HepG2 (cell line): ENCODE measurements around the gene NUDT3. TPM values are rescaled to one million over a fixed set of nuclear protein-coding genes. Genes with fewer than 3 reads are reported as not detected.

Source experiments
- ATAC-seq: fragments of 200-7000 bp; cut with Tn5 transposase; 3 replicates; pipeline ENCODE4 v1.9.1; 2020; ENCODE audit warnings: mild to moderate bottlenecking, moderate library complexity
- BruUV-seq: library from RNA; stranded (reverse); fragments of 400-500 nt; replicated peaks from 2 replicates; lab custom pipeline; 2021; lab: Mats Ljungman, UMichigan
- CTCF ChIA-PET: fragments of 300-600 bp; formaldehyde crosslinking; extraction: SDS; loops from one replicate; lab custom pipeline; 2021; ENCODE audit warnings: low total read pairs, inconsistent platforms, low intra/inter-chr PET ratio; lab: Yijun Ruan, JAX
- POLR2A ChIA-PET: fragments of 350-600 bp; sonication (Branson Sonifier 250); formaldehyde crosslinking; loops from one replicate; lab custom pipeline; 2020; ENCODE audit warnings: antibody characterized with exemption, inconsistent platforms; lab: Yijun Ruan, JAX
- DNase-seq: peaks from one replicate; pipeline ENCODE4 v3.0.0-alpha.2; 2015; ENCODE audit warnings: low spot score
- FAIRE-seq: peaks from 3 replicates; lab custom pipeline; 2011; peaks lifted over from hg19 to GRCh38; lab: Jason Lieb, UNC
- H2AFZ ChIP-seq: one replicate; pipeline ENCODE4 v1.6.1; 2011; ENCODE audit warnings: low read length, inconsistent platforms
- H3K27ac ChIP-seq: fragments of 300-600 bp; 3 replicates; pipeline ENCODE4 v1.8.0; 2011; ENCODE audit warnings: mixed run types, mild to moderate bottlenecking, mixed read lengths, low read length, inconsistent platforms; ENCODE audit not compliant: insufficient read depth; ENCODE audit errors: extremely low read length
- H3K27me3 ChIP-seq, 2 experiments: fragments of 200-600 bp in 1 of 2; 2 replicates in 1 of 2; 3 replicates in 1 of 2; pipeline versions ENCODE4 v1.6.0 to v1.8.0; 2011; ENCODE audit warnings: low read length in 2 of 2, mild to moderate bottlenecking in 2 of 2, moderate library complexity in 2 of 2, inconsistent platforms in 1 of 2; ENCODE audit not compliant: insufficient read depth in 2 of 2, control insufficient read depth in 1 of 2
- H3K36me3 ChIP-seq, 2 experiments: fragments of 200-600 bp in 1 of 2; replicated peaks in 1 of 2; 2 replicates in 1 of 2; 3 replicates in 1 of 2; pipeline versions ENCODE4 v1.5.1 to v1.8.0; 2011; ENCODE audit warnings: low read length in 2 of 2, inconsistent platforms in 1 of 2; ENCODE audit not compliant: insufficient read depth in 2 of 2, control insufficient read depth in 1 of 2
- H3K4me1 ChIP-seq: 2 replicates; pipeline ENCODE4 v1.5.1; 2012; ENCODE audit warnings: low read length, inconsistent platforms; ENCODE audit not compliant: insufficient read depth
- H3K4me2 ChIP-seq: 2 replicates; pipeline ENCODE4 v1.6.0; 2011; ENCODE audit warnings: low read depth, low read length, inconsistent platforms
- H3K4me3 ChIP-seq, 3 experiments: fragments of 200-600 bp in 1 of 3; sonication (generic), shearing (Covaris generic) in 1 of 3; replicated peaks in 1 of 3; 2 replicates each; pipeline ENCODE4 v1.5.1; 2011 to 2016; ENCODE audit warnings: low read length in 3 of 3, inconsistent platforms in 2 of 3, low read depth in 2 of 3, mild to moderate bottlenecking in 2 of 3, control low read depth in 1 of 3, mixed read lengths in 1 of 3; ENCODE audit not compliant: insufficient read depth in 1 of 3
- H3K79me2 ChIP-seq: one replicate; pipeline ENCODE4 v1.6.1; 2011; ENCODE audit warnings: low read length, inconsistent platforms; ENCODE audit not compliant: insufficient read depth
- H3K9ac ChIP-seq: 2 replicates; pipeline ENCODE4 v1.6.0; 2011; ENCODE audit warnings: mild to moderate bottlenecking, low read depth, low read length, inconsistent platforms; ENCODE audit not compliant: insufficient read depth
- H3K9me3 ChIP-seq: 2 replicates; pipeline ENCODE4 v1.5.1; 2012; ENCODE audit warnings: mild to moderate bottlenecking, low read length
- H4K20me1 ChIP-seq: 2 replicates; pipeline ENCODE4 v1.6.0; 2011; ENCODE audit warnings: inconsistent platforms, mild to moderate bottlenecking, low read length, moderate library complexity; ENCODE audit not compliant: insufficient read depth
- ARID4A ChIP-seq: sonication (generic); formaldehyde crosslinking; IDR thresholded peaks from 2 replicates; pipeline ENCODE4 v1.5.0; 2020; ENCODE audit warnings: mild to moderate bottlenecking, missing genetic modification reagents, borderline replicate concordance
- GATAD2A ChIP-seq: IDR thresholded peaks from 2 replicates; pipeline ENCODE4 v1.6.1; 2016
- HNRNPH1 ChIP-seq: fragments of 200-400 bp; formaldehyde crosslinking; optimal IDR thresholded peaks from 2 replicates; pipeline ENCODE3; 2017; ENCODE audit warnings: mild to moderate bottlenecking, low read depth, low read length
- NONO ChIP-seq, 2 experiments: fragments of 450-650 bp in 1 of 2; sonication (generic) in 1 of 2; formaldehyde crosslinking in 1 of 2; IDR thresholded peaks in 1 of 2; conservative IDR thresholded peaks in 1 of 2; 2 replicates each; pipeline versions ENCODE4 v1.6.1 to v1.8.0; 2017 to 2022; ENCODE audit warnings: mild to moderate bottlenecking in 1 of 2, missing genetic modification reagents in 1 of 2, moderate library complexity in 1 of 2
- NR2F2 ChIP-seq: IDR thresholded peaks from 2 replicates; pipeline ENCODE4 v1.6.1; 2012; ENCODE audit warnings: low read depth, inconsistent platforms, borderline replicate concordance
- POLR2G ChIP-seq: fragments of 200-400 bp; formaldehyde crosslinking; IDR thresholded peaks from 2 replicates; pipeline ENCODE4 v1.6.1; 2018; ENCODE audit warnings: mild to moderate bottlenecking, low read depth, low read length, moderate library complexity
- SKIL ChIP-seq: sonication (generic); formaldehyde crosslinking; IDR thresholded peaks from 2 replicates; pipeline ENCODE4 v1.8.0; 2022; ENCODE audit warnings: missing genetic modification reagents, mild to moderate bottlenecking, moderate library complexity, borderline replicate concordance
- ZNF570 ChIP-seq: sonication (generic); formaldehyde crosslinking; IDR thresholded peaks from 2 replicates; pipeline ENCODE4 v1.4.0; 2020; ENCODE audit warnings: mild to moderate bottlenecking, missing genetic modification reagents, borderline replicate concordance
- ZNF772 ChIP-seq: sonication (generic); formaldehyde crosslinking; IDR thresholded peaks from 2 replicates; pipeline ENCODE4 v1.5.0; 2020; ENCODE audit warnings: mild to moderate bottlenecking, missing genetic modification reagents
- WGBS: methylation state at CpG from one replicate; pipeline ENCODE4 v1.1.6; 2017; ENCODE audit warnings: low lambda C conversion rate; 5-methylcytosine and 5-hydroxymethylcytosine counted together
- in situ Hi-C: cut with HindIII; loops from 2 replicates; pipeline ENCODE4 v1.10.0; 2017; ENCODE audit warnings: low pct_unique_long_range_greater_than_20kb; ENCODE audit not compliant: extremely low pct_ligation_motif_present
- intact Hi-C: fragments of 100-400 bp; cut with micrococcal nuclease; formaldehyde crosslinking; loops from one replicate; pipeline ENCODE4 v1.10.0; 2022; ENCODE audit not compliant: unreplicated experiment
- polyA plus RNA-seq, 8 experiments: library from polyadenylated mRNA; depleted of rRNA in 3 of 8; stranded (reverse) in 7 of 8; unstranded in 1 of 8; fragments of >200 nt; fragmentation: Illumina TruSeq in 4 of 8; extraction: Trizol in 4 of 8; gene quantifications; 2 replicates each; pipeline versions ENCODE4 v1.2.1 to v1.2.3, GENCODE V29; 2011 to 2016; ENCODE audit warnings: low read depth in 4 of 8, missing spikeins in 1 of 8, mixed read lengths in 1 of 8; ENCODE audit not compliant: insufficient read depth in 1 of 8
- total RNA-seq, 5 experiments: library from RNA; depleted of rRNA; stranded (reverse); fragments of >200 nt; fragmentation: Illumina TruSeq; extraction: Trizol; gene quantifications; 2 replicates each; pipeline ENCODE4 v1.2.3, GENCODE V29; 2016; ENCODE audit warnings: low read depth in 1 of 5
- TF ChIP-seq, protein P1 (sequence below): sonication (generic); formaldehyde crosslinking; IDR thresholded peaks from 2 replicates; pipeline ENCODE4 v1.8.0; 2022; ENCODE audit warnings: mild to moderate bottlenecking, missing genetic modification reagents, moderate library complexity
- TF ChIP-seq, protein P2 (sequence below): IDR thresholded peaks from 2 replicates; pipeline ENCODE4 v1.6.1; 2016; ENCODE audit warnings: control low read depth
- TF ChIP-seq, protein P3 (sequence below): IDR thresholded peaks from 2 replicates; pipeline ENCODE4 v1.6.1; 2016; ENCODE audit warnings: missing compliant biosample characterization, missing genetic modification reagents, borderline replicate concordance

The NUDT3 gene
- total and polyA plus RNA-seq, 2 of the 13 experiments (the other 11 are each of a cell fraction or from before 2014, with no cell fraction given) = 20.2 to 20.6 TPM

DNA sequence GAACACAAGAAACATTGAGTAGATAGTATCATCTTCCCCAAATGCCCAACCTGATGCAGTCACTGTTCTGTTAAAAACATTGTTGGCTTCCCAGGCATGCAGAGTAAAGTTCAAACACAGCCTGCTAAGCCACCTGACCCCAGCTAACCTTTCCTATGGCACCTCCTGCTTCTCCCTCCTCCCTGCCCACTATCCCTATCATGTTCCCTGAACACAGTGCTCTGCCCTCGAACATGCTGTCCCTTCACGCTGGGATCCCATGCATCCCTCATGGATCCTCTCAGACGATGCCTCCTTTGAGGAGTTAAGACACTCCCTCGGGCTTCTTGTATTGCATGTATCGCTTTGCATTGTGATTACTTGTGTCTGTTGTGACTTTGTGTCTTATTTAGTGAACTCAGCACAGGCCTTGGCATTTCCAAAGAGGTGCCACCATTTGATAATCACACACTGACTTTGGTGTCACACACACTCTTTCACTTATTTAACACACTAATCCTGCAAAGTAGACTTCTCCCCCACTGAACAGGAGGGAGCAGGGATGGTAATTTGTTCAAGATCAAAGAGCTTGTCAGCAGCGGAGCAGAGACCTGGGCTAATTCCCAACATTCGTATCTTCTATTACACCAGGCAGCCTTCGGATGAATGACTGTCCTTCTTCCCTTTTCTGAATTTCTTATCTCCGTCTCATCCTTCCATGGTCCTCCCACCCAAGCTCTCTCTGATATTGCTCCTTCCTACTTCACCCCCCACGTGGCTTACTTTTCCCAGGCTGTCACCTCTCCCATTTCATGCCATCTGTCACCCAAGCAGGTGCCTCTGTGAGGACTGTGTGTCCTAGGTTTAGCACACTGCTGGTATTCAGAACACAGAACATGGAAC is 115.3 kb downstream of the NUDT3 start:
- Histone ChIP-seq H4K20me1 (no peaks in the 10 kb centered on the region), H3K27ac (peak overlapping the region; percentile 45), H3K27me3 (no peaks in the 10 kb centered on the region), H3K4me3 (no peak overlapping the region; a peak in 1 of 6 replicates), H2AFZ (no peak overlapping the region), H3K9me3 (no peaks in the 10 kb centered on the region), H3K36me3 (no peaks in the 10 kb centered on the region), H3K4me1 (peaks cover 52% of the 10 kb centered on the region), H3K9ac (no peak overlapping the region), H3K4me2 (peak overlapping the region; percentile 56), H3K79me2 (no peaks in the 10 kb centered on the region)
- intact Hi-C loops (no loop called here), in situ Hi-C loops (no loop called here)
- ChIA-PET CTCF (no interaction called here), POLR2A (no interaction called here)
- FAIRE-seq (peak; percentile 91), ATAC-seq (peak; percentile 86), DNase-seq (peak; percentile 85)
- WGBS = 34% methylated on average over 10 of the region's 10 CpGs
- no TSS peak for BruUV-seq
- TF ChIP-seq HNRNPH1 (no peak), POLR2G (no peak), ZNF570 (CRISPR knock-in tag) (no peak), SKIL (peak; percentile 33; the same call in 1 of the 2 replicates), NONO (IDR thresholded peaks at IDR 0.05) (no peak), NONO (CRISPR knock-in tag; conservative IDR thresholded peaks at IDR 0.05) (0 out of 2 replicates have a peak, but pooled peaks have one; percentile 38), ARID4A (CRISPR knock-in tag) (peak; percentile 52; the same call in 1 of the 2 replicates), ZNF772 (CRISPR knock-in tag) (peak; percentile 49; the same call in 1 of the 2 replicates), GATAD2A (peak; percentile 72; the same call in 1 of the 2 replicates), NR2F2 (peak; percentile 65; the same call in 1 of the 2 replicates)
- TF ChIP-seq, protein P1, sequence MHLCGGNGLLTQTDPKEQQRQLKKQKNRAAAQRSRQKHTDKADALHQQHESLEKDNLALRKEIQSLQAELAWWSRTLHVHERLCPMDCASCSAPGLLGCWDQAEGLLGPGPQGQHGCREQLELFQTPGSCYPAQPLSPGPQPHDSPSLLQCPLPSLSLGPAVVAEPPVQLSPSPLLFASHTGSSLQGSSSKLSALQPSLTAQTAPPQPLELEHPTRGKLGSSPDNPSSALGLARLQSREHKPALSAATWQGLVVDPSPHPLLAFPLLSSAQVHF = no peak
- TF ChIP-seq, protein P2, sequence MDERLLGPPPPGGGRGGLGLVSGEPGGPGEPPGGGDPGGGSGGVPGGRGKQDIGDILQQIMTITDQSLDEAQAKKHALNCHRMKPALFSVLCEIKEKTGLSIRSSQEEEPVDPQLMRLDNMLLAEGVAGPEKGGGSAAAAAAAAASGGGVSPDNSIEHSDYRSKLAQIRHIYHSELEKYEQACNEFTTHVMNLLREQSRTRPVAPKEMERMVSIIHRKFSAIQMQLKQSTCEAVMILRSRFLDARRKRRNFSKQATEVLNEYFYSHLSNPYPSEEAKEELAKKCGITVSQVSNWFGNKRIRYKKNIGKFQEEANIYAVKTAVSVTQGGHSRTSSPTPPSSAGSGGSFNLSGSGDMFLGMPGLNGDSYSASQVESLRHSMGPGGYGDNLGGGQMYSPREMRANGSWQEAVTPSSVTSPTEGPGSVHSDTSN = no peak
- TF ChIP-seq, protein P3, sequence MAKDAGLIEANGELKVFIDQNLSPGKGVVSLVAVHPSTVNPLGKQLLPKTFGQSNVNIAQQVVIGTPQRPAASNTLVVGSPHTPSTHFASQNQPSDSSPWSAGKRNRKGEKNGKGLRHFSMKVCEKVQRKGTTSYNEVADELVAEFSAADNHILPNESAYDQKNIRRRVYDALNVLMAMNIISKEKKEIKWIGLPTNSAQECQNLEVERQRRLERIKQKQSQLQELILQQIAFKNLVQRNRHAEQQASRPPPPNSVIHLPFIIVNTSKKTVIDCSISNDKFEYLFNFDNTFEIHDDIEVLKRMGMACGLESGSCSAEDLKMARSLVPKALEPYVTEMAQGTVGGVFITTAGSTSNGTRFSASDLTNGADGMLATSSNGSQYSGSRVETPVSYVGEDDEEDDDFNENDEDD (CRISPR knock-in tag) = 0 out of 2 replicates have a peak, but pooled peaks have one; percentile 30
